ENCODE results near the gene LRPAP1.

DNA sequence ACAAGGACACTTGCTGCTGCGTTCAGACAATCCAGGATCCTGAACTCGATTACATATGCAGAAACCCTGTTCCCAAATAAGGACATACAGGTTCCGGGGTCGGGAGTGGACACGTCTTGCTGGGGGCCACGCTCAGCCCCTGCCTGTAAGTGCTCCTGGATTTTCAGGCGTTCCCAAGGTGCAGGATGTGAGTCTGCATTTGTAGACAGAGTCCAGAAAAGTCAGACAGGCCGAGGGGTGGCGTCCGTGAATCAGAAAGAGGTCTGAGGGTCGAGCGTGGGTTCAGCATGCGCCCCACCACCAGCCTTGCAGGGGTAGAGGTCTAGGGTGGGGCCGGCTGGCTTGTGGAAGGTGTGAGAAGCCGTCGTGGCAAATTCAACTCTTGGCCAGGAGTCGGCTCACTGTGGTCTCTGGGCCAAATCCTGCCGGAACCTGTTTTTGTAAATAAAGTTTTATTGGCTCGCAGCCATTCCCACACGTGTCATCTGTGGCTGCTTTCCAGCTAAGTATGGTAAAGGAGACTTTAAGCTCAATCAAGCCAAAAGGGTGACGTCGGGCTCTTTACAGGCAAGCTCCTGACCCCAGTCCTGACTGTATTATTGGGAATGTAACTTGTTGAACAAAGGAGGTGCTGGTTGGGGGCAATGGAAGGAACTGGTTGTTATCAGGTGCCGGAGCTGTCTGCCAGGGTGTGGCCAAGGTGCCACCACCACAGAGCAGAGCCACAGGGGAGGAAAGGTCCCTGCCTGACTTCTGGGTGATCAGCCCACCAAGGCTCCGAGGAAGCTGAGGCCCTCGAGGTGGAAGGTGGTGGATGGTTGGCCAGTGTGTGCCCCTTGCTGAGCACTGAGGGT is 61.8 kb downstream of the LRPAP1 start:
- TF ChIP-seq CTCF (IDR thresholded peaks at IDR 0.05) (no peak), POLR2AphosphoS5 (IDR thresholded peaks at IDR 0.05) (no peak), POLR2A (IDR thresholded peaks at IDR 0.05; ENCODE audit: low read depth) (no peak)

All from esophagus muscularis mucosa (tissue), 3 donors.